ENCODE data around the gene ADAMTS18. TPM values are rescaled to one million over a fixed set of nuclear protein-coding genes. Genes with fewer than 3 reads are reported as not detected.

ADAMTS18 gene
- total and polyA plus RNA-seq, 8 donors: 0.55 to 7.0 TPM; not detected in 6

- intact Hi-C loops (cut with DNase I; ENCODE audit: low total_unique reads): no loop called here
- Histone ChIP-seq H3K9me3 (no peaks in the 10 kb centered on the region), H3K27me3 (peaks cover 0 to 61% (median 18%) of the 10 kb centered on the region in 3 donors), H3K36me3 (no peaks in the 10 kb centered on the region), H3K4me3 (no peak overlapping the region), H3K27ac (no peak overlapping the region), H3K4me1 (no peaks in the 10 kb centered on the region)
- WGBS, 5 donors: 65 to 81% (median 74%) methylated on average over 1 of the region's 1 CpG
- no peak for DNase-seq
- TF ChIP-seq EP300 (IDR thresholded peaks at IDR 0.05) (no peak), POLR2AphosphoS5 (IDR thresholded peaks at IDR 0.05) (no peak), POLR2A (IDR thresholded peaks at IDR 0.05) (no peak)
- TF ChIP-seq, protein P1, sequence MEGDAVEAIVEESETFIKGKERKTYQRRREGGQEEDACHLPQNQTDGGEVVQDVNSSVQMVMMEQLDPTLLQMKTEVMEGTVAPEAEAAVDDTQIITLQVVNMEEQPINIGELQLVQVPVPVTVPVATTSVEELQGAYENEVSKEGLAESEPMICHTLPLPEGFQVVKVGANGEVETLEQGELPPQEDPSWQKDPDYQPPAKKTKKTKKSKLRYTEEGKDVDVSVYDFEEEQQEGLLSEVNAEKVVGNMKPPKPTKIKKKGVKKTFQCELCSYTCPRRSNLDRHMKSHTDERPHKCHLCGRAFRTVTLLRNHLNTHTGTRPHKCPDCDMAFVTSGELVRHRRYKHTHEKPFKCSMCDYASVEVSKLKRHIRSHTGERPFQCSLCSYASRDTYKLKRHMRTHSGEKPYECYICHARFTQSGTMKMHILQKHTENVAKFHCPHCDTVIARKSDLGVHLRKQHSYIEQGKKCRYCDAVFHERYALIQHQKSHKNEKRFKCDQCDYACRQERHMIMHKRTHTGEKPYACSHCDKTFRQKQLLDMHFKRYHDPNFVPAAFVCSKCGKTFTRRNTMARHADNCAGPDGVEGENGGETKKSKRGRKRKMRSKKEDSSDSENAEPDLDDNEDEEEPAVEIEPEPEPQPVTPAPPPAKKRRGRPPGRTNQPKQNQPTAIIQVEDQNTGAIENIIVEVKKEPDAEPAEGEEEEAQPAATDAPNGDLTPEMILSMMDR (IDR thresholded peaks at IDR 0.05): no peak
Measured at GRCh38 chr16:77310877-77311276, 124.0 kb downstream of the ADAMTS18 start.

GRCh38 chr16:77308163-77308561 is 126.7 kb downstream of the ADAMTS18 start:
- TF ChIP-seq EP300 (IDR thresholded peaks at IDR 0.05) (no peak), POLR2A (IDR thresholded peaks at IDR 0.05) (no peak), POLR2AphosphoS5 (IDR thresholded peaks at IDR 0.05) (no peak)
- TF ChIP-seq, protein P1 (IDR thresholded peaks at IDR 0.05): no peak
- Histone ChIP-seq H3K9me3 (no peaks in the 10 kb centered on the region), H3K4me3 (no peak overlapping the region), H3K4me1 (peaks cover 0 to 4% (median 0%) of the 10 kb centered on the region in 4 donors), H3K27ac (no peak overlapping the region), H3K36me3 (no peaks in the 10 kb centered on the region), H3K27me3 (peaks cover 0 to 70% (median 18%) of the 10 kb centered on the region in 3 donors)
- 26 to 47% (median 38%) methylated on average over 1 of the region's 1 CpG for WGBS, 5 donors
- no peak for DNase-seq
- intact Hi-C loops (cut with DNase I; ENCODE audit: low total_unique reads): no loop called here

DNA sequence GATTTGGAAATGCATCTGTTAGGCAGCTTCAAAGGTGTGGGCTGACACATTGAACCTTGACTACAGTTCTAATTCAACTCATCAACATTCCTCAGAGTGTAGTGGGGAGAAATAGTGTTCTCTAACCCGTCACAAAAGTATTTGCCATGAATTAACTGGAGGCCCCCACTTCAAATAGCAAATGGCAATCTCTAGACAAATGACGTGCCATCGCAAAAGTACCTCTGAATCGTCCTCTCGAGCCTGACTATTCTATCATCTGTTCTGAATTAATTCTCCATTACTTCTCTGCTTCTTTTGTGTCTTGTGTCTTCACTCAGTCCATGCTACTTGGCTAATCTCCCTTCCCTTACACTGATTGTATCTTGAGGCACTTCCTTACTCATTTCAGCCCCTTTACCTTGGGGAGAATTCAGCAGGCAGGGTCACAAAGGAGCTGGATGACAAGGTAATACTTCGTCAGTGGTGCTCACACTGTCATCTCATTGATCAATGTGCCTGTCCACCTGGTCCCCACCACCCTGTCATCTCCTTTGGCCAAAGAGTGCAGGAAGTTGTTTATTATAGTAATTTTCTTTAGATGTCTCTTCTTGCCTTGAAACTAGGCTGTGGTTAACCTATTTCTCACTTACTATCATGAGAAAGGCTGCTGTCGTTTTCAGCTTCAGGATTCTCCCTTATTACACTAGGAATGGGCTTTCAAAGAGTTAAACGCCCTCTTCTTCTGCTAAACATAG is 127.2 kb downstream of the ADAMTS18 start:
- WGBS, 5 donors: 59 to 77% (median 66%) methylated on average over 8 of the region's 8 CpGs
- TF ChIP-seq EP300 (IDR thresholded peaks at IDR 0.05): no peak
- TF ChIP-seq POLR2A (IDR thresholded peaks at IDR 0.05): no peak
- TF ChIP-seq, protein P1 (IDR thresholded peaks at IDR 0.05): no peak
- TF ChIP-seq POLR2AphosphoS5 (IDR thresholded peaks at IDR 0.05): no peak
- H3K4me3 ChIP-seq: no peak overlapping the region
- no peaks in the 10 kb centered on the region for H3K36me3 ChIP-seq
- no peak overlapping the region for H3K27ac ChIP-seq
- peaks cover 0 to 76% (median 18%) of the 10 kb centered on the region in 3 donors for H3K27me3 ChIP-seq
- DNase-seq: no peak
- peaks cover 0 to 4% (median 0%) of the 10 kb centered on the region in 4 donors for H3K4me1 ChIP-seq
- no peaks in the 10 kb centered on the region for H3K9me3 ChIP-seq
- intact Hi-C loops (cut with DNase I; ENCODE audit: low total_unique reads): no loop called here

- H3K27me3 ChIP-seq: peaks cover 0 to 77% (median 18%) of the 10 kb centered on the region in 3 donors
- no peaks in the 10 kb centered on the region for H3K9me3 ChIP-seq
- TF ChIP-seq, protein P1 (IDR thresholded peaks at IDR 0.05): no peak
- TF ChIP-seq POLR2A (IDR thresholded peaks at IDR 0.05) (no peak), POLR2AphosphoS5 (IDR thresholded peaks at IDR 0.05) (no peak)
- H3K4me1 ChIP-seq: peaks cover 0 to 4% (median 0%) of the 10 kb centered on the region in 4 donors
- 62 to 84% (median 82%) methylated on average over 3 of the region's 3 CpGs for WGBS, 5 donors
- intact Hi-C loops (cut with DNase I; ENCODE audit: low total_unique reads): no loop called here
- DNase-seq: no peak
- no peak overlapping the region for H3K4me3 ChIP-seq
- no peaks in the 10 kb centered on the region for H3K36me3 ChIP-seq
- H3K27ac ChIP-seq: no peak overlapping the region
Measured at GRCh38 chr16:77306075-77306474, 128.8 kb downstream of the ADAMTS18 start.

Data from stomach (tissue), 9 donors.